CD14-positive monocyte (primary cell): Measurements from ENCODE around the gene DLL4. TPM values are rescaled to one million over a fixed set of nuclear protein-coding genes. Genes with fewer than 3 reads are reported as not detected.

Source experiments
- DNase-seq, 3 donors: peaks; one replicate each; pipeline ENCODE4 v3.0.0-alpha.2; 2011 to 2022
- H2AFZ ChIP-seq: 2 replicates; pipeline ENCODE4 v1.6.0; 2012; ENCODE audit warnings: mild to moderate bottlenecking, low read depth, low read length, inconsistent platforms; ENCODE audit not compliant: insufficient read depth, poor library complexity, severe bottlenecking
- H3K27ac ChIP-seq, 2 donors: 1 replicate in 1 of 2; 2 replicates in 1 of 2; pipeline ENCODE4 v1.5.1; 2012 to 2013; ENCODE audit warnings: low read length in 2 of 2, control low read depth in 1 of 2, inconsistent platforms in 1 of 2, low read depth in 1 of 2, mild to moderate bottlenecking in 1 of 2
- H3K27me3 ChIP-seq, 2 donors: one replicate each; pipeline versions ENCODE4 v1.6.0 to v1.6.1; 2011 to 2013; ENCODE audit warnings: low read length in 2 of 2; ENCODE audit not compliant: control insufficient read depth in 2 of 2, insufficient read depth in 2 of 2
- H3K36me3 ChIP-seq, 2 donors: replicated peaks in 1 of 2; 1 replicate in 1 of 2; 2 replicates in 1 of 2; pipeline versions ENCODE4 v1.5.1 to v1.6.1; 2012 to 2013; ENCODE audit warnings: low read length in 2 of 2, control low read depth in 1 of 2, inconsistent platforms in 1 of 2, mild to moderate bottlenecking in 1 of 2; ENCODE audit not compliant: insufficient read depth in 2 of 2, control insufficient read depth in 1 of 2
- H3K4me1 ChIP-seq, 2 donors: 1 replicate in 1 of 2; 2 replicates in 1 of 2; pipeline versions ENCODE4 v1.5.1 to v1.6.1; 2012 to 2013; ENCODE audit warnings: low read length in 2 of 2, control low read depth in 1 of 2, inconsistent platforms in 1 of 2, mild to moderate bottlenecking in 1 of 2, moderate library complexity in 1 of 2; ENCODE audit not compliant: insufficient read depth in 2 of 2, control insufficient read depth in 1 of 2
- H3K4me2 ChIP-seq: replicated peaks from 2 replicates; pipeline ENCODE3; 2012; ENCODE audit warnings: low read length, moderate library complexity, mild to moderate bottlenecking; ENCODE audit not compliant: poor library complexity, severe bottlenecking; ENCODE audit errors: extremely low read depth
- H3K4me3 ChIP-seq, 3 experiments: fragments of 200-600 bp in 1 of 3; sonication (generic) in 1 of 3; replicated peaks in 1 of 3; 1 replicate in 2 of 3; 2 replicates in 1 of 3; pipeline ENCODE4 v1.5.1; 2011 to 2013; ENCODE audit warnings: low read length in 3 of 3, mild to moderate bottlenecking in 3 of 3, control low read depth in 2 of 3, low read depth in 2 of 3, inconsistent platforms in 1 of 3, moderate library complexity in 1 of 3
- H3K79me2 ChIP-seq: 2 replicates; pipeline ENCODE4 v1.6.0; 2012; ENCODE audit warnings: mild to moderate bottlenecking, control low read depth, inconsistent platforms, low read length, moderate library complexity; ENCODE audit not compliant: insufficient read depth
- H3K9ac ChIP-seq: 2 replicates; pipeline ENCODE4 v1.6.0; 2017; ENCODE audit warnings: low read length, mild to moderate bottlenecking; ENCODE audit not compliant: insufficient read depth, poor library complexity, severe bottlenecking
- H3K9me3 ChIP-seq, 2 donors: replicated peaks in 1 of 2; 1 replicate in 1 of 2; 2 replicates in 1 of 2; pipeline versions ENCODE4 v1.5.1 to v1.6.1; 2012 to 2013; ENCODE audit warnings: low read length in 2 of 2, control low read depth in 1 of 2; ENCODE audit not compliant: control insufficient read depth in 1 of 2, insufficient read depth in 1 of 2
- H4K20me1 ChIP-seq: 2 replicates; pipeline ENCODE4 v1.6.0; 2012; ENCODE audit warnings: mild to moderate bottlenecking, low read length, control low read depth, moderate library complexity; ENCODE audit not compliant: insufficient read depth
- H3K27ac Mint-ChIP-seq, 7 donors: one replicate each; pipeline ENCODE4 v1.8.0; 2020; ENCODE audit warnings: mild to moderate bottlenecking in 7 of 7, mixed read lengths in 7 of 7, moderate library complexity in 6 of 7, inconsistent platforms in 2 of 7
- H3K27me3 Mint-ChIP-seq, 3 donors: one replicate each; pipeline ENCODE4 v1.8.0; 2021 to 2022; ENCODE audit warnings: low read depth in 3 of 3, mild to moderate bottlenecking in 3 of 3, mixed read lengths in 3 of 3, moderate library complexity in 3 of 3, inconsistent platforms in 1 of 3
- H3K36me3 Mint-ChIP-seq, 2 donors: one replicate each; pipeline ENCODE4 v1.8.0; 2020; ENCODE audit warnings: mixed read lengths in 2 of 2, inconsistent platforms in 1 of 2, mild to moderate bottlenecking in 1 of 2
- H3K4me1 Mint-ChIP-seq: one replicate; pipeline ENCODE4 v1.8.0; 2020; ENCODE audit warnings: mild to moderate bottlenecking, mixed read lengths
- H3K4me3 Mint-ChIP-seq, 2 donors: one replicate each; pipeline ENCODE4 v1.8.0; 2020; ENCODE audit warnings: mild to moderate bottlenecking in 2 of 2, mixed read lengths in 2 of 2, moderate library complexity in 1 of 2
- H3K9me3 Mint-ChIP-seq, 7 donors: one replicate each; pipeline ENCODE4 v1.8.0; 2020 to 2022; ENCODE audit warnings: mixed read lengths in 7 of 7, mild to moderate bottlenecking in 6 of 7, moderate library complexity in 6 of 7, inconsistent platforms in 2 of 7
- WGBS: methylation state at CpG from one replicate; pipeline ENCODE4 v1.1.5; 2013; ENCODE audit warnings: missing lambda C conversion rate; ENCODE audit not compliant: insufficient coverage; 5-methylcytosine and 5-hydroxymethylcytosine counted together
- intact Hi-C, 2 donors: fragments of 100-400 bp; cut with micrococcal nuclease; formaldehyde crosslinking; loops; one replicate each; pipeline versions ENCODE4 v1.15.0 to v1.15.1; 2023
- polyA plus RNA-seq, 3 donors: library from polyadenylated mRNA; depleted of rRNA in 1 of 3; unstranded in 2 of 3; stranded (reverse) in 1 of 3; fragments of 300-500 nt in 2 of 3; fragments of >200 nt in 1 of 3; fragmentation: Illumina TruSeq in 2 of 3; gene quantifications; 1 replicate in 2 of 3; 2 replicates in 1 of 3; pipeline ENCODE4 v1.2.3, GENCODE V29; 2012 to 2021
- TF ChIP-seq, protein P1 (sequence below): fragments of 200-600 bp; IDR thresholded peaks from one replicate; pipeline ENCODE4 v1.8.0; 2022; ENCODE audit warnings: antibody characterized with exemption, mild to moderate bottlenecking

DLL4 gene
- polyA plus RNA-seq, 3 donors, result 0.07 TPM; not detected in 2

GRCh38 chr15:40955141-40955903 is 26.2 kb downstream of the DLL4 start:
- Mint-ChIP-seq H3K4me1 (peaks cover 24% of the 10 kb centered on the region), H3K36me3 (no peaks in the 10 kb centered on the region), H3K27me3 (peaks cover 17 to 22% (median 19%) of the 10 kb centered on the region in 3 donors), H3K9me3 (peaks cover 0 to 3% (median 0%) of the 10 kb centered on the region in 7 donors), H3K4me3 (no peak overlapping the region), H3K27ac (no peak overlapping the region)
- Histone ChIP-seq H3K4me2 (no peak overlapping the region), H3K4me3 (no peak overlapping the region), H3K4me1 (peaks cover 16 to 19% of the 10 kb centered on the region in 2 donors), H3K27ac (no peak overlapping the region), H3K36me3 (no peaks in the 10 kb centered on the region), H3K27me3 (peaks cover 0 to 9% of the 10 kb centered on the region in 2 donors), H4K20me1 (no peaks in the 10 kb centered on the region), H2AFZ (no peak overlapping the region), H3K9me3 (no peaks in the 10 kb centered on the region), H3K9ac (no peak overlapping the region), H3K79me2 (no peaks in the 10 kb centered on the region)
- TF ChIP-seq, protein P1, sequence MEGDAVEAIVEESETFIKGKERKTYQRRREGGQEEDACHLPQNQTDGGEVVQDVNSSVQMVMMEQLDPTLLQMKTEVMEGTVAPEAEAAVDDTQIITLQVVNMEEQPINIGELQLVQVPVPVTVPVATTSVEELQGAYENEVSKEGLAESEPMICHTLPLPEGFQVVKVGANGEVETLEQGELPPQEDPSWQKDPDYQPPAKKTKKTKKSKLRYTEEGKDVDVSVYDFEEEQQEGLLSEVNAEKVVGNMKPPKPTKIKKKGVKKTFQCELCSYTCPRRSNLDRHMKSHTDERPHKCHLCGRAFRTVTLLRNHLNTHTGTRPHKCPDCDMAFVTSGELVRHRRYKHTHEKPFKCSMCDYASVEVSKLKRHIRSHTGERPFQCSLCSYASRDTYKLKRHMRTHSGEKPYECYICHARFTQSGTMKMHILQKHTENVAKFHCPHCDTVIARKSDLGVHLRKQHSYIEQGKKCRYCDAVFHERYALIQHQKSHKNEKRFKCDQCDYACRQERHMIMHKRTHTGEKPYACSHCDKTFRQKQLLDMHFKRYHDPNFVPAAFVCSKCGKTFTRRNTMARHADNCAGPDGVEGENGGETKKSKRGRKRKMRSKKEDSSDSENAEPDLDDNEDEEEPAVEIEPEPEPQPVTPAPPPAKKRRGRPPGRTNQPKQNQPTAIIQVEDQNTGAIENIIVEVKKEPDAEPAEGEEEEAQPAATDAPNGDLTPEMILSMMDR, result no peak
- no peak for DNase-seq
- 92% methylated on average over 17 of the region's 20 CpGs for WGBS
- intact Hi-C loops, result no loop called here

GRCh38 chr15:40955930-40956540 is 26.9 kb downstream of the DLL4 start:
- intact Hi-C loops, result no loop called here
- Mint-ChIP-seq H3K27ac (peak overlapping the region in 2 of 7 donors; percentile 23 to 32), H3K4me3 (peak overlapping the region in 1 of 2 donors; percentile 12), H3K9me3 (peaks cover 0 to 3% (median 0%) of the 10 kb centered on the region in 7 donors), H3K27me3 (peaks cover 17 to 22% (median 19%) of the 10 kb centered on the region in 3 donors), H3K36me3 (no peaks in the 10 kb centered on the region), H3K4me1 (peaks cover 24% of the 10 kb centered on the region)
- H3K4me2 ChIP-seq, result no peak overlapping the region
- no peak overlapping the region for H3K27ac ChIP-seq
- H3K9ac ChIP-seq, result no peak overlapping the region
- H3K79me2 ChIP-seq, result no peaks in the 10 kb centered on the region
- no peaks in the 10 kb centered on the region for H3K9me3 ChIP-seq
- no peak for DNase-seq
- H3K4me1 ChIP-seq, result peaks cover 16 to 19% of the 10 kb centered on the region in 2 donors
- H3K4me3 ChIP-seq, result no peak overlapping the region
- TF ChIP-seq, protein P1, result no peak
- no peaks in the 10 kb centered on the region for H3K36me3 ChIP-seq
- peaks cover 0 to 9% of the 10 kb centered on the region in 2 donors for H3K27me3 ChIP-seq
- no CpG with 5 or more reads among the region's 3 CpGs for WGBS
- no peaks in the 10 kb centered on the region for H4K20me1 ChIP-seq
- no peak overlapping the region for H2AFZ ChIP-seq
